Hepatocyte (in vitro differentiated cells): ENCODE data around the gene TK2. TPM values are rescaled to one million over a fixed set of nuclear protein-coding genes. Genes with fewer than 3 reads are reported as not detected.

Experiments
- DNase-seq: peaks from one replicate; pipeline ENCODE4 v3.0.0-alpha.2; 2016; ENCODE audit warnings: low spot score
- H2AFZ ChIP-seq: fragments of 200-600 bp; sonication (generic); 2 replicates; pipeline ENCODE4 v1.6.0; 2016; ENCODE audit warnings: antibody characterized with exemption, mild to moderate bottlenecking
- H3K27ac ChIP-seq: fragments of 200-600 bp; sonication (generic); 2 replicates; pipeline ENCODE4 v1.5.1; 2016; ENCODE audit warnings: mild to moderate bottlenecking
- H3K27me3 ChIP-seq: fragments of 200-600 bp; sonication (generic); 2 replicates; pipeline ENCODE4 v1.6.1; 2016
- H3K36me3 ChIP-seq: fragments of 200-600 bp; sonication (generic); replicated peaks from 2 replicates; pipeline ENCODE4 v1.5.1; 2016; ENCODE audit warnings: low read depth; ENCODE audit not compliant: insufficient read depth
- H3K4me1 ChIP-seq: fragments of 200-600 bp; sonication (generic); 2 replicates; pipeline ENCODE4 v1.5.1; 2016; ENCODE audit warnings: mild to moderate bottlenecking, moderate library complexity; ENCODE audit not compliant: insufficient read depth
- H3K4me2 ChIP-seq: fragments of 200-600 bp; sonication (generic); 2 replicates; pipeline ENCODE4 v1.6.0; 2016
- H3K4me3 ChIP-seq: fragments of 200-600 bp; sonication (generic); 2 replicates; pipeline ENCODE4 v1.5.1; 2016; ENCODE audit warnings: mild to moderate bottlenecking
- H3K79me2 ChIP-seq: fragments of 200-600 bp; sonication (generic); 2 replicates; pipeline ENCODE4 v1.6.0; 2017; ENCODE audit warnings: mild to moderate bottlenecking
- H3K9me2 ChIP-seq: fragments of 200-600 bp; sonication (generic); replicated peaks from 2 replicates; pipeline ENCODE4 v1.6.0; 2017; ENCODE audit warnings: mild to moderate bottlenecking; ENCODE audit not compliant: insufficient read depth
- H3K9me3 ChIP-seq: fragments of 200-600 bp; sonication (generic); 2 replicates; pipeline ENCODE4 v1.5.1; 2016; ENCODE audit warnings: low read depth, mild to moderate bottlenecking
- H4K20me1 ChIP-seq: fragments of 200-600 bp; sonication (generic); 2 replicates; pipeline ENCODE4 v1.6.0; 2016; ENCODE audit warnings: mild to moderate bottlenecking; ENCODE audit not compliant: insufficient read depth, poor library complexity, severe bottlenecking
- CTCF ChIP-seq: fragments of 200-600 bp; sonication (generic); IDR thresholded peaks from 2 replicates; pipeline ENCODE4 v1.5.1; 2016; ENCODE audit warnings: antibody characterized with exemption, mild to moderate bottlenecking; ENCODE audit not compliant: poor library complexity
- EZH2 ChIP-seq: fragments of 200-600 bp; sonication (generic); IDR thresholded peaks from 2 replicates; pipeline ENCODE4 v1.6.1; 2016; ENCODE audit warnings: antibody characterized with exemption, mild to moderate bottlenecking, borderline replicate concordance
- EZH2phosphoT487 ChIP-seq: fragments of 200-600 bp; sonication (generic); IDR thresholded peaks from one replicate; pipeline ENCODE4 v1.6.1; 2018; ENCODE audit warnings: antibody characterized with exemption, mild to moderate bottlenecking, low read depth, moderate library complexity; ENCODE audit not compliant: unreplicated experiment, severe bottlenecking
- WGBS: methylation state at CpG from one replicate; pipeline ENCODE4 v1.1.6; 2016; ENCODE audit warnings: low lambda C conversion rate; ENCODE audit errors: missing lambda C conversion rate; 5-methylcytosine and 5-hydroxymethylcytosine counted together
- polyA plus RNA-seq: library from polyadenylated mRNA; unstranded; fragments of >200 nt; fragmentation: Nextera tagmentation; extraction: Ambion mirVana; gene quantifications from 2 replicates; pipeline ENCODE4 v1.2.1, GENCODE V29; 2016
- total RNA-seq: library from RNA; depleted of rRNA; stranded (reverse); fragments of >200 nt; gene quantifications from 2 replicates; pipeline ENCODE4 v1.2.3, GENCODE V29; 2014

Gene TK2
- total and polyA plus RNA-seq, 2 experiments from 2014 or later, result 10.1 to 14.3 TPM

GRCh38 chr16:66585481-66586239, 35.7 kb upstream of the TK2 start:
- 75% methylated on average over 10 of the region's 10 CpGs for WGBS
- no peaks in the 10 kb centered on the region for H3K36me3 ChIP-seq
- H4K20me1 ChIP-seq, result no peaks in the 10 kb centered on the region
- H3K9me3 ChIP-seq, result no peaks in the 10 kb centered on the region
- no peaks in the 10 kb centered on the region for H3K4me1 ChIP-seq
- no peak overlapping the region for H3K4me2 ChIP-seq
- no peaks in the 10 kb centered on the region for H3K9me2 ChIP-seq
- no peaks in the 10 kb centered on the region for H3K79me2 ChIP-seq
- H2AFZ ChIP-seq, result no peak overlapping the region
- no peak overlapping the region for H3K4me3 ChIP-seq
- H3K27me3 ChIP-seq, result no peaks in the 10 kb centered on the region
- H3K27ac ChIP-seq, result no peak overlapping the region
- no peak for DNase-seq
- TF ChIP-seq EZH2, result no peak

GRCh38 chr16:66581246-66581952, 31.5 kb upstream of the TK2 start:
- Histone ChIP-seq H3K4me3 (no peak overlapping the region), H3K9me3 (no peaks in the 10 kb centered on the region), H3K79me2 (no peaks in the 10 kb centered on the region), H4K20me1 (no peaks in the 10 kb centered on the region), H3K27me3 (peaks cover 23% of the 10 kb centered on the region), H3K36me3 (no peaks in the 10 kb centered on the region), H3K4me2 (no peak overlapping the region), H3K4me1 (no peaks in the 10 kb centered on the region), H3K9me2 (no peaks in the 10 kb centered on the region), H3K27ac (no peak overlapping the region), H2AFZ (no peak overlapping the region)
- WGBS, result 88% methylated on average over 3 of the region's 3 CpGs
- TF ChIP-seq EZH2phosphoT487 (no peak), EZH2 (no peak), CTCF (no peak)
- peak; percentile 26 for DNase-seq

DNA sequence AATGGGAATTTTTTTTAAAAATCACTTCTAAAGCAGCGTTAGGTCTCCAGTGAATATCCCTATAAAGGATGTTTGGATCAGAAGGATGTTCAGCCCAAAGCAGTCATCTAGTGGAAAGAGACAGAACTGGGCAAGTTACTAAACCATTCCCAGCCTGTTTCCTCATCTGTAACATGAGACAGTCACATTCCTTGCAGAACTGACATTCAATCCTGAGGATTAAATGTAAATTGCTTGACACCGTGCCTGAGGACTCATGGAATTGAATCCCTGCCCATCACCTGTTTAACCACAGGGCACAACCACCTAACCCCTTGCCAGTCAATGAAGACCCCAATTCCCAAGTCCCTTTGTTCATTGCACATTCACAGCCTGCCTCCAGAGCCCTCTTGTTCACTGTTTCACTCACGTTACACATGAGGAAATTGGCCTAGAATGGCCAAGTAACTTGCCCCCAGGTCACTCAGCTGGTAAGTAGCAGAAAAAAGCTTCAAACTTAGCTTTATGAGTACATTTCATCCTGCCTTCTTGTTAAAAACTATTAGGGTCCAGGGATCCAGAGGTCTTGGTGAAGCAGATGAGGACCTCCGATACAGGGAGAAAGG, 30.8 kb upstream of the TK2 start:
- Histone ChIP-seq H3K79me2 (no peaks in the 10 kb centered on the region), H3K4me2 (no peak overlapping the region), H3K27ac (no peak overlapping the region), H3K4me3 (no peak overlapping the region), H3K36me3 (no peaks in the 10 kb centered on the region), H2AFZ (no peak overlapping the region), H4K20me1 (no peaks in the 10 kb centered on the region), H3K9me2 (no peaks in the 10 kb centered on the region), H3K27me3 (peaks cover 23% of the 10 kb centered on the region), H3K4me1 (no peaks in the 10 kb centered on the region), H3K9me3 (no peaks in the 10 kb centered on the region)
- 63% methylated on average over 4 of the region's 4 CpGs for WGBS
- no peak for DNase-seq
- TF ChIP-seq EZH2 (no peak), CTCF (peak; percentile 15), EZH2phosphoT487 (no peak)
